Neuron (in vitro differentiated cells): Measurements from ENCODE around the gene UQCRC2.
"Not testable (repeated sequence)": the region's sequence is repeated elsewhere in the genome, so short reads cannot be mapped to it uniquely, and the experiment has no call there.

Experiments used
- H2AFZ ChIP-seq: one replicate; pipeline ENCODE4 v1.6.1; 2013; ENCODE audit warnings: low read depth, mild to moderate bottlenecking, inconsistent platforms, low read length, moderate library complexity
- H3K27me3 ChIP-seq: one replicate; pipeline ENCODE4 v1.6.1; 2013; ENCODE audit warnings: low read length; ENCODE audit not compliant: insufficient read depth
- H3K36me3 ChIP-seq: one replicate; pipeline ENCODE4 v1.6.1; 2013; ENCODE audit warnings: low read length; ENCODE audit not compliant: insufficient read depth
- H3K4me1 ChIP-seq: one replicate; pipeline ENCODE4 v1.6.1; 2013; ENCODE audit warnings: low read length; ENCODE audit not compliant: insufficient read depth
- H3K4me3 ChIP-seq: 2 replicates; pipeline ENCODE4 v1.5.1; 2013; ENCODE audit warnings: mild to moderate bottlenecking, low read length, moderate library complexity
- H3K9me3 ChIP-seq: one replicate; pipeline ENCODE4 v1.6.1; 2013; ENCODE audit warnings: low read length

Gene UQCRC2

DNA sequence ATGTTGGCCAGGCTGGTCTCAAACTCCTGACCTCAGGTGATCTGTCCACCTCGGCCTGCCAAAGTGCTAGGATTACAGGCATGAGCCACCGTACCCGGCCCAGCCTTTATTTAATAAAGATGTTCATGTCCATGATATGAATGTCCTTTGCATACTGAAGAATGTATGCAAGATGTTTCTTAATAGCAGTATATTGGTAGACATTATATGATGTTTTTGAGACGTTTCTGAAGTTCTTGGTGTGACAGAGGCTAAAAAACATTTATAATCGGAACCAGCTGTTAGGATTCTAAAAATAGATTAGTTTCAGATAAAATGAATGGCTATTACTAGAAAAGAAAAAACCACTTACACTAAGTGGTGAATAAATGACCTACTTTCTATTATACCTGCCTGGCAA is 36.0 kb downstream of the UQCRC2 start:
- Histone ChIP-seq H3K9me3 (no peaks in the 10 kb centered on the region), H3K36me3 (peaks cover 16% of the 10 kb centered on the region), H3K4me1 (no peaks in the 10 kb centered on the region), H3K4me3 (no peak overlapping the region), H3K27me3 (no peaks in the 10 kb centered on the region), H2AFZ (no peak overlapping the region)

DNA sequence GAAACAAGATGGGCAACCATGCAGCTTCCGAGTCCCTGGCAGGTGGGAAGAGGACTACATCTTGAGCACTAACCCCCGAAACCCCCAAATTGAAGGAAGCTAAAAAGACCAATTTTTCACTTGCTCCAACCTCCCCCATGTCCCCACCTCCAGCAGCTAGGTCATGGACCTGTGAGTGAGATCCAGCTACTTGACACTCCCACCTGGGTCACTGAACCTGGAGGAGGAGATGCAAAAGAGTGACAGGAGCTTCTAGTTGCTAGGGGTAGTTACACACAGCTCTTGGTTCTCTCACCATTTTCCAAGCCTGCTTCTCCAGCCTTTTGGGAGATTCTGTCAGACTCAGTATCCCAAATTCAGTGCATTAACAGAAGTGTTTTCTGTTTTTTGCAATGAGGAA is 36.6 kb downstream of the UQCRC2 start:
- Histone ChIP-seq H3K36me3 (peaks cover 11% of the 10 kb centered on the region), H2AFZ (no peak overlapping the region), H3K4me1 (no peaks in the 10 kb centered on the region), H3K4me3 (no peak overlapping the region), H3K9me3 (no peaks in the 10 kb centered on the region), H3K27me3 (no peaks in the 10 kb centered on the region)

GRCh38 chr16:21990381-21990944 is 37.3 kb downstream of the UQCRC2 start:
- Histone ChIP-seq H3K4me3 (no peak overlapping the region), H2AFZ (no peak overlapping the region), H3K9me3 (no peaks in the 10 kb centered on the region), H3K27me3 (no peaks in the 10 kb centered on the region), H3K36me3 (peaks cover 7% of the 10 kb centered on the region), H3K4me1 (no peaks in the 10 kb centered on the region)

- Histone ChIP-seq H3K4me3 (no peak overlapping the region), H3K9me3 (no peaks in the 10 kb centered on the region), H3K36me3 (no peaks in the 10 kb centered on the region), H3K4me1 (no peaks in the 10 kb centered on the region), H2AFZ (no peak overlapping the region), H3K27me3 (no peaks in the 10 kb centered on the region)
These were observed 38.5 kb downstream of the UQCRC2 start for GRCh38 chr16:21991621-21992020.

DNA sequence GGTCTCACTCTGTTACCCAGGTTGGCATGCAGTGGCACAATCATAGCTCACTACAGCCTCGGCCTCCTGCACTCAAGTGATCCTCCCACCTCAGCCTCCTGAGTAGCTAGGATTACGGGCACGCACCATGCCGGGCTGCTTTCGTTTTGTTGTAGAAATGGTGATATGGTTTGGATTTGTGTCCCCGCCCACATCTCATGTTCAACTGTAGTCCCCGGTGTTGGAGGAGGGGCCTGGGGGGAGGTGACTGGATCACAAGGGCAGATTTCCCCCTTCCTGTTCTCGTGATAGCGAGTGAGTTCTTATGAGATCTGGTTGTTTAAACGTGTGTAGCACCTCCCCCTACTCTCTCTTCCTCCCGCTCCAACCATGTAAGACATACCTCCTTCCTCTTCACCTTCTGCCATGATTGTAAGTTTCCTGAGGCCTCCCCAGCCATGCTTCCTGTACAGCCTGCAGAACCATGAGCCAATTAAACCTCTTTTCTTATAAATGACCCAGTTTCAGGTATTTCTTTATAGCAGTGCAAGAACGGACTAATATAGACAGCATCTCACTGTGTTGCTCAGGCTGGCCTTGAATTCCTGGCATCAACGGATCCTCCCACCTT is 41.8 kb downstream of the UQCRC2 start:
- H3K9me3 ChIP-seq, result no peaks in the 10 kb centered on the region
- no peak overlapping the region for H2AFZ ChIP-seq
- H3K27me3 ChIP-seq, result no peaks in the 10 kb centered on the region
- H3K36me3 ChIP-seq, result no peaks in the 10 kb centered on the region
- H3K4me1 ChIP-seq, result no peaks in the 10 kb centered on the region
- no peak overlapping the region for H3K4me3 ChIP-seq

- H3K27me3 ChIP-seq, result no peaks in the 10 kb centered on the region
- H2AFZ ChIP-seq, result no peak overlapping the region
- H3K9me3 ChIP-seq, result no peaks in the 10 kb centered on the region
- no peaks in the 10 kb centered on the region for H3K36me3 ChIP-seq
- no peak overlapping the region for H3K4me3 ChIP-seq
- no peaks in the 10 kb centered on the region for H3K4me1 ChIP-seq
These were observed 43.9 kb downstream of the UQCRC2 start for GRCh38 chr16:21996923-21997696.

GRCh38 chr16:21997697-21998480 is 44.7 kb downstream of the UQCRC2 start:
- Histone ChIP-seq H3K9me3 (no peaks in the 10 kb centered on the region), H3K36me3 (no peaks in the 10 kb centered on the region), H2AFZ (no peak overlapping the region), H3K4me1 (no peaks in the 10 kb centered on the region), H3K27me3 (no peaks in the 10 kb centered on the region), H3K4me3 (no peak overlapping the region)

DNA sequence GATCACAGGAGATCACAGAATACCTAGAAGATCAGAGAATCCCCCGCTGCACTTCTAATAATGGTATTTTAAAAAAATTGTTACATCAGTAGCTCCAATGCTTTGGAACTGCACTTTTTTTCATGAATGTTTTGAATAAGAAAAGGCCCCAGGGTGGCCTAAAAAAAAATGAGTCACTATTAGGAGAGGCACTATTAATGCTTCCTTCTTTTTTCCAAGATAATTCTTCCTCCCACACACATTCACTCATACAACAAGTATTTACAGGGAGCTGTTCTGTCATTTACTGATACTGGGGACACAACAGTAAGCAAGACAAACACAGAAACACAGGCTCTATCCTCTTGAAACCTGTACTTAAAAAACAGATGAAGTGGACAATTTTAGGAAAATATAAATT is 48.4 kb downstream of the UQCRC2 start:
- Histone ChIP-seq H3K27me3 (no peaks in the 10 kb centered on the region), H3K36me3 (no peaks in the 10 kb centered on the region), H2AFZ (no peak overlapping the region), H3K4me1 (peaks cover 7% of the 10 kb centered on the region), H3K4me3 (no peak overlapping the region), H3K9me3 (no peaks in the 10 kb centered on the region)

GRCh38 chr16:22002047-22002446 is 48.9 kb downstream of the UQCRC2 start:
- not testable (repeated sequence) for H3K36me3 ChIP-seq, H3K27me3 ChIP-seq, H3K9me3 ChIP-seq, H3K4me3 ChIP-seq, H2AFZ ChIP-seq
- H3K4me1 ChIP-seq, result peaks cover 12% of the 10 kb centered on the region

DNA sequence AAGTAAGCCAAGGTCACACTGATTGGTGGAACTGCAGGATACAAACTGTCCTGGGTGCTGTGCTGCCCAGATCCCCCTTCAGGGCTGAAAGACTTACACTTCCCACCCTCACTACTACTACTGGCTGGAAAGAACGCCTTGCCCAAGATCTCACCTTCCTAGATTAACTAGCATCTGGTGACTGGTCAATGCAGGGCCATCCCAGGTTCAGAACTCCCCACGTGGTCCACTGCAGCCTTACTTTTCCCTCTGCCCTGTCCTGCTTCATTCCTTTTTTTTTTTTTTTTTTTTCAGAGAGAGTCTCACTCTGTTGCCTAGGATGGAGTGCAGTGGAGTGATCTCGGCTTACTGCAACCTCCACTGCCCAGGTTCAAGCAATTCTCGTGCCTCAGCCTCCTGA is 50.0 kb downstream of the UQCRC2 start:
- Histone ChIP-seq H3K4me3 (no peak overlapping the region), H3K4me1 (peaks cover 15% of the 10 kb centered on the region), H3K27me3 (no peaks in the 10 kb centered on the region), H3K36me3 (no peaks in the 10 kb centered on the region), H2AFZ (no peak overlapping the region), H3K9me3 (no peaks in the 10 kb centered on the region)

- Histone ChIP-seq H3K36me3 (no peaks in the 10 kb centered on the region), H2AFZ (no peak overlapping the region), H3K27me3 (no peaks in the 10 kb centered on the region), H3K4me1 (peaks cover 19% of the 10 kb centered on the region), H3K4me3 (no peak overlapping the region), H3K9me3 (no peaks in the 10 kb centered on the region)
These were observed 51.2 kb downstream of the UQCRC2 start for GRCh38 chr16:22004341-22004740.

DNA sequence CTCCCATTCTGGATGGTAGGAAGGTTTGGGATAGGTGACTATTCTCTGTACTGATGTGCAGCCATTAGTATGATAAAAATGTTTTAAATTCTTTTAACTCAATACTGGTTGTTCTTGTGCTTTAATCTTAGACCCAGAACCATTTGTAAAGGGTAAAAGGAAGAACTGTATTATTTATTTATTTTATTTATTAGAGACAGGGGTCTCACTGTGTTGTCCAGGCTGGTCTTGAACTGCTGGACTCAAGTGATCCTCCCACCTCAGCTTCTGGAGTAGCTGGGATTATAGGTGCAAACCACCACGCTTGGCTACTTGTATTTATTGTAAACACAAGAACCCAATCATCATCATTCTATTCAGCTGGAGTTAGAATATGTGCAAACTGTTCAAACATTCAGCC is 52.6 kb downstream of the UQCRC2 start:
- Histone ChIP-seq H3K9me3 (no peaks in the 10 kb centered on the region), H3K27me3 (no peaks in the 10 kb centered on the region), H2AFZ (no peak overlapping the region), H3K4me1 (peaks cover 20% of the 10 kb centered on the region), H3K4me3 (no peak overlapping the region), H3K36me3 (no peaks in the 10 kb centered on the region)

DNA sequence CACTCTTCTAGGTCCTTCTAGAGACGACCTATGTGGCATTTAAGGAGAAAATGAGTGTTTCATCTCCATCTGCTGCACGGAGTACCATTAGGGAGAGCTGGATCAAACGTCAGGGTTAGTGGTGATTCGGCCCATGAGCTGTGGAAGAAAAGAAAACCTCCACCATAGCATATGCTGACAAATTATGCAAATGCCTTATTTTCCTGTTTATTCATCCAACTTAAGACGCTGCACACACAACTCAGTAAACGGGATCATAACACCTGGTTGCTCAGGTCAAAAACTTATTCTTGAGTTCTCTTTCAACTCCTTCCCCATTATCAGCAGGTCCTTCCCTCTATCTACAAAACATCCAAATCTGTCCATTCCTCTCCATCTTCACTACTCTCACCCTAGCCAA is 53.5 kb downstream of the UQCRC2 start:
- peak overlapping the region; percentile 90 for H2AFZ ChIP-seq
- H3K27me3 ChIP-seq, result no peaks in the 10 kb centered on the region
- H3K9me3 ChIP-seq, result no peaks in the 10 kb centered on the region
- H3K4me1 ChIP-seq, result peaks cover 20% of the 10 kb centered on the region
- H3K36me3 ChIP-seq, result no peaks in the 10 kb centered on the region
- H3K4me3 ChIP-seq, result peak overlapping the region; percentile 91
